Activated naive CD8-positive, alpha-beta T cell treated with anti-CD3 and anti-CD28 coated beads, Interleukin-2, amount 50 U/mL, for 24 hours (primary cell): ENCODE data around the gene ZNF821.

Experiments
- ATAC-seq: fragments of 150-1000 bp; cut with Tn5 transposase; one replicate; pipeline ENCODE4 v1.10.0; 2021
- DNase-seq: peaks from one replicate; pipeline ENCODE4 v3.0.0; 2021
- H3K27ac Mint-ChIP-seq: one replicate; pipeline ENCODE4 v1.8.0; 2021; ENCODE audit warnings: mild to moderate bottlenecking, mixed read lengths
- H3K27me3 Mint-ChIP-seq: one replicate; pipeline ENCODE4 v1.8.0; 2021; ENCODE audit warnings: mixed read lengths
- H3K36me3 Mint-ChIP-seq: one replicate; pipeline ENCODE4 v1.8.0; 2021; ENCODE audit warnings: low read depth, mixed read lengths
- H3K4me1 Mint-ChIP-seq: one replicate; pipeline ENCODE4 v1.8.0; 2021; ENCODE audit warnings: mixed read lengths
- H3K4me3 Mint-ChIP-seq: one replicate; pipeline ENCODE4 v1.8.0; 2021; ENCODE audit warnings: mild to moderate bottlenecking, moderate library complexity, mixed read lengths
- H3K9me3 Mint-ChIP-seq: one replicate; pipeline ENCODE4 v1.8.0; 2021; ENCODE audit warnings: mixed read lengths

ZNF821 gene

DNA sequence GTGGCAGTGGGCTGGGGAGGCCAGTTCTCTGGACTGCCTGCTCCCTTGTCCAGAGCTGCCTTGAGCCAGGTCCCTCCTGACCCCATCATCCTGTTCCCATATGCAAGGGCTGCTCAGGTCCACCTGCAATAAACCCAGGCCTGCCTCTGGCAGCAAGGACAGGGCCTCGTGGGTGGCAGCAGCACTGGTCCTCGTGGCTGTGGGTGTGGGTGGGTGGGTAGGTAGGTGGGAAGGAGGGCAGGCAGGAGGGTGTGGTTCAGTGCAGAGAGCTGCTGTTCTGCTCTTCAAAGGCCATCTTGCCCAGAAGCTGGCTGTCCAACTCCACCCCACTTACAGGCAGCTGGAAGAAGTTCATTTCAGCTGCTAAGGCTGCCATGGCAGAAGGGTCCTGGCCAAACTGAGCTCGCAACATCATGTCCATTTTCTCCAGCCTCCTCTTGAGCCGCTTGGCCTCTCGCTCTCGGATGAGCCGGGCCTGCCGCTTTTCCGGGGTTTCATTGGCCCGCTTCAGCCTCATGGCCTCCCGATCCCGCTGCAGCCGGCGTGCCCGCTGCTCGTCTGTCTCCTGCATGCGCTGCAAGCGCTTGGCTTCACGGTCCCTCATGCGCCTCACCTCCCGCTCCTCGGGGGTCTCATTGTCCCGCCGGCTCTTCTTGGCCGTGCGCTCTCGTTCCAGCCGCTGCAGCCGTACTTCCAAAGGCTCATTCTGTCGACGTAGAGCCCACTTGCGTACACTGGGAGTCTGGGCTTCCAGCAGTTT is 24.0 kb downstream of the ZNF821 start:
- H3K4me3 Mint-ChIP-seq: no peak overlapping the region
- no peaks in the 10 kb centered on the region for H3K9me3 Mint-ChIP-seq
- no peak for DNase-seq
- H3K27me3 Mint-ChIP-seq: no peaks in the 10 kb centered on the region
- H3K36me3 Mint-ChIP-seq: peaks cover 2% of the 10 kb centered on the region
- H3K4me1 Mint-ChIP-seq: peaks cover 24% of the 10 kb centered on the region
- H3K27ac Mint-ChIP-seq: no peak overlapping the region
- no peak for ATAC-seq

DNA sequence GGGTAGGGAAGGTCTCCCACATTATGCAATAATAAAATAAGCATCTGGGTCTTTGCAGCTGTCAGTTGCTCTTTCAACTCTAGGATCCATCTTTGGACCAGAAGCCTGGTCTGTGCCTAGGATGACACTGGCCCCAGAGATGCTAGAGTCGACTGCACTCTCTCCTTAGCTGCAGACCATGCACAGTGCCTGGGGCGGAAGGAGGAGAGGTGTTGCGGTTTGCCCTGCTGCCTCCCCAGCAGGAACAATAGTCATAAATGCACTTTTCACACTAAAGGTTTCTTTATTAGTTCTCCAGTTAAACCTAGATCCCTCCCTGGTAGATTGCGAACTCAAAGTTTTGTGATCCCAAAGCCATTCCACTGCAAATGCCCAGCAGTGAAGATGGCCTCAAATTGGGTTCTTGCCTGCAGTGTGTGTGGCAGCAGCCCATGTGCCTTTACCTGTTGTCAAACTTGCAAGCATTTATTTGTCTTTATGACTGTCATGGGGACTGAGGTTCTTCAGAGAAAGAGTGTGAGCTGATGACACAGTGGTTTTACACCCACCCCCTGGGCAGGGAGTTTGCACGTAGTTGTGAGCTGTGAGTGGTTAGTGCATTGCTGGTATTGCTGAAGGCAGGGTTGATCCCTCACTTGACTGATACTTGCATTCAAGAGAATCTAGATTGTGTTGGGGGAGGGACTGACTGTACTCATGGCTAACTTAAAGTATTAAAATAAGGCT is 27.9 kb downstream of the ZNF821 start:
- Mint-ChIP-seq H3K27ac (peak overlapping the region; percentile 48), H3K36me3 (peaks cover 4% of the 10 kb centered on the region), H3K4me1 (peaks cover 31% of the 10 kb centered on the region), H3K9me3 (no peaks in the 10 kb centered on the region), H3K4me3 (no peak overlapping the region), H3K27me3 (no peaks in the 10 kb centered on the region)
- DNase-seq (no peak), ATAC-seq (peak; percentile 72)

DNA sequence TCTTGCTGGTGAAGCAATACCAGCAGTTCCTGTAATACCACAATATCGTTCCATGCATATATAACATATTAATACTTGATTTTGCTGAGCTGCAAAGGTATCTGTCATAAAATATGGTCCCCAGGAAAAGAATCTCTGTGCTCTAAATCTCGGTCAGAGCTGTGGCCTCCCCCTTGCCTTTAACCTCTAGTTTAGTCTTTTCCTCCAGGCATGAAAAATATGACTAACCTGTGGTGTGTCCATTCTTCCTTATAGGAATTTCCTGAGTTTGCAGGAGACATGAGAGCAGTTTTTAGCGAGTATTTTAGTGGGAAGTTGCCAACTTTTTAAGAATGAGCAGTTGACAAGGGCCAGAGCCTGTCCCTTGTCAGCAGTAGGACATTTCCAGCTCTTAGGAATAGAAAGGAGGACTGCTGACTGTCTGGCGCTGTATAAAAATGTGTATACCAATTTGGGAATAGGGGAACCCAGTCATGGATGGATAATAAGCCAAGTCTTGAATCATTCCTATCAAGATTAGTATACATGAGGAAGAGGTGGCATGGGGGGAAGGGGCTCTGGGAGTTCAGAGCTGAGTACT is 29.5 kb downstream of the ZNF821 start:
- Mint-ChIP-seq H3K27ac (no peak overlapping the region), H3K4me3 (no peak overlapping the region), H3K4me1 (peaks cover 31% of the 10 kb centered on the region)

DNA sequence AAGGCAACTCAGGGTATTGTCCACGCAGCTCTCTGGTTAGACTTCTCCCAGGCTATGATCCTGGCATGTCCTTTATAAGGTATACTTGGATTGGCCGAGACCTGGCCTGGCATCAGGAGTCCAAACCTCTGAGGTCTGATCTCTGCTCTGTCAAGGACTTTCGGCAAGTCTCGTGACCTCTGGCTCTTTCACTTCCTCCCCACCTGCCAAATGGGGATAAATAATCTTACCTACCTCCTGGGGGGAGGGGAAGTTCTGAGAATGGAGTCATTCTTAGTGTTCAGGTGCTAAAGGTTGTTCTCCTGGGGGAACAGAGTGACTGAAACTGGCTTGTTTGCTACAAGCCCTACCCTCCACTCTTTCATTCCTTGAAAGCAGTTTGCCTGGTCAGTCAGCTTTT is 30.6 kb downstream of the ZNF821 start:
- ATAC-seq: no peak
- peaks cover 16% of the 10 kb centered on the region for H3K36me3 Mint-ChIP-seq

More for the DNA sequence above, 29.5 kb downstream of the ZNF821 start:
- Mint-ChIP-seq H3K36me3 (peaks cover 11% of the 10 kb centered on the region), H3K9me3 (no peaks in the 10 kb centered on the region), H3K27me3 (no peaks in the 10 kb centered on the region)
- DNase-seq (no peak), ATAC-seq (no peak)

DNA sequence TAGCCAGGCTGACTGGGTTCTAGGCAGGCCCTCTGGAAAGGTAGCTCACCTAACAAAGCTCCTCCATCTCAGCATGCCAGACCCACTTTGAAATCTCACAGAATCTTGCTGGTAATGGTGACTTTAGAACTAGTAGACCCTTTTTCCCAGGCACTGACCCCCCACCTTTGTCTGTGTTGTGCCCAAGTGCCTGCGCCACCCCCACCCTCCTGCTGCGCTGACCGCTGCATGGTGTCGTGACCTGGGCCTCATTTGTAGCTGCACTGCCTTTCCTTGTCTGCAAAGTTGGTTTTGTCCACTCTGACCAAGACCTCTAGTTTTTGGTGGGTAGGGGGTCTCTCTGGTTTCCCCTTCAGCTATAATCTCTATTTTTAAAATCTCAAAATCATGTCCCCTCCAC is 31.4 kb downstream of the ZNF821 start:
- ATAC-seq (no peak), DNase-seq (no peak)
- H3K4me3 Mint-ChIP-seq: no peak overlapping the region
- H3K27me3 Mint-ChIP-seq: no peaks in the 10 kb centered on the region
- H3K27ac Mint-ChIP-seq: no peak overlapping the region
- H3K4me1 Mint-ChIP-seq: peaks cover 33% of the 10 kb centered on the region
- no peaks in the 10 kb centered on the region for H3K9me3 Mint-ChIP-seq
- H3K36me3 Mint-ChIP-seq: peaks cover 21% of the 10 kb centered on the region

More for the DNA sequence above, 30.6 kb downstream of the ZNF821 start:
- no peaks in the 10 kb centered on the region for H3K27me3 Mint-ChIP-seq
- peaks cover 31% of the 10 kb centered on the region for H3K4me1 Mint-ChIP-seq
- peak overlapping the region; percentile 50 for H3K27ac Mint-ChIP-seq
- H3K9me3 Mint-ChIP-seq: no peaks in the 10 kb centered on the region
- no peak overlapping the region for H3K4me3 Mint-ChIP-seq
- no peak for DNase-seq

DNA sequence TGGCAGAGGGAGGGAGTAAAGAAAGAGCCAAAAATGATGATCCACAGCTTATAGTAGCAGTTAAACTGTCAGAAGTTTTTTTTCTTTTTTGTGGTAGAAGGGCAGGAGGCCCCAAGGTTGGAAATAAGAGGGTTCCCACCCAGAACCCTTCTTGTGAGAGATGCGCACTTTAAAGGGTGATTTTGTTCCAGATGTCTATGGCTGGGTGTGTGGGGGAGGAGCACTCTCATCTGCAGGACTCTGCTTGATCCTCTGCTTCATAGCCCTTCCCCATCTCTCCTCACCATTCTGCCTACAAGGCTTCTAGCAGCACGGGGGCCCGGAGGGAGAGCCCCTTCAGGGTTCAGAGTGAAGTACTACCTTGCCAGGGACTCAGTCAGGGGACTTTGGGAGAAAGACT is 31.8 kb downstream of the ZNF821 start:
- Mint-ChIP-seq H3K4me1 (peaks cover 37% of the 10 kb centered on the region), H3K4me3 (no peak overlapping the region), H3K9me3 (no peaks in the 10 kb centered on the region), H3K36me3 (peaks cover 21% of the 10 kb centered on the region), H3K27me3 (no peaks in the 10 kb centered on the region), H3K27ac (no peak overlapping the region)
- ATAC-seq (no peak), DNase-seq (no peak)

DNA sequence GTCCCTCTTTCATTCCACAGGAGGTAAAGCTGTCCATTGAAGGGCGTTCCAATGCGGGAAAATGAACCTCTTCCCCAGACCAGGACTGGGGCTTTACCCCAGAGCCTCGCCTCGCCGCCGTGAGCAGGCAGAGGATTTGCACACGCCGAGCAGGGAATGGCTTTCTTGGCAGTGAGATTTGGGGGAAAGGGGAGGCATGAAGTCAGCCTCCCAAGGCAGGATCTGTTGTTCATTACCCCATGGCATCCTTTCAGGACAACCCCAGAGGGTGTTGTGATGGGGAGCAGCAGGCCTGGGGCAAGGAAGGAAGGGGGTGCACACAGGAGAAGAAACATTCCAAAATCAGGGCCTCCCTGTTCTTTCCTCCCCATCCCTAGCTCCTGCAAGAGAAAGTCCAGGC is 32.2 kb downstream of the ZNF821 start:
- DNase-seq: no peak
- ATAC-seq: no peak
- Mint-ChIP-seq H3K4me3 (no peak overlapping the region), H3K9me3 (no peaks in the 10 kb centered on the region), H3K36me3 (peaks cover 21% of the 10 kb centered on the region), H3K27ac (no peak overlapping the region), H3K4me1 (peaks cover 41% of the 10 kb centered on the region), H3K27me3 (no peaks in the 10 kb centered on the region)

DNA sequence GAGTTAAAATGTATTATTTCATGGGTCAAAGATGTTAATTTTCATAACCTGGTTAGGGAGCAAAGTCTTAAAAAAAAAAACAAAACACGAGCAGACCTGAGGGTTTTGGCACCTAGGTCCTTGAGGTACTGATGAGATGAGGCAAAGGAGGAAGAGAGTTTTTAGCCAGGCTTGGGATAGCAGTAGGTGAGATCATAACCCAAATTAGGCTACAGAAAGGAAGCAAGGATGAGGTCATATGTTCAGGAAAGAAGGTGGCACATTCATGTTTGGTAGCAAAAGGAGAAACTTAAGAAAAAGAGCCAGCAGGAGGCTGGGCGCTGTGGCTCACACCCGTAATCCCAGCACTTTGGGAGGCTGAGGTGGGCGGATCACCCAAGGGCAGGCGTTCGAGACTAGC is 35.4 kb downstream of the ZNF821 start:
- H3K27ac Mint-ChIP-seq: no peak overlapping the region
- H3K36me3 Mint-ChIP-seq: peaks cover 19% of the 10 kb centered on the region
- H3K9me3 Mint-ChIP-seq: no peaks in the 10 kb centered on the region
- DNase-seq (no peak), ATAC-seq (no peak)
- no peaks in the 10 kb centered on the region for H3K27me3 Mint-ChIP-seq
- peaks cover 32% of the 10 kb centered on the region for H3K4me1 Mint-ChIP-seq
- H3K4me3 Mint-ChIP-seq: no peak overlapping the region

DNA sequence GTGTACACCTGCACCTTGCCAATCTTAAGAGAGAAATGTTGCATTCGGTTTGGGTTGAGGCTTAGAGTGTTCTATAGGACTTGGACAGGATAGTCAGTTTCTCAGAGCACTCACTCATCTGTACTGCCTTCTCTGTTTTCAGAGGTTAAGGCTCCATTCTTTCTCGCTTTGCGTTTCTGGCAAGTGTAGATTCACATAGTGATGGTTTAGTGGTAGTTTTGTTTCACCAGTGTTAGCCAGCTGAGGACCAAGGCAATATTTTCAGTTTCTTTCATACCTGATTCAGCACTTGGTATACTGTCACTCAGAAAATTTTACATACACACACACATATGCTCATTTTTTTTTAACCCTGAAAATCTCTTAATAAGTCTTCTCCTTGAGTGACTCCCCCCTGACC is 36.9 kb downstream of the ZNF821 start:
- H3K4me1 Mint-ChIP-seq: peaks cover 30% of the 10 kb centered on the region
- H3K4me3 Mint-ChIP-seq: peak overlapping the region; percentile 90
- no peaks in the 10 kb centered on the region for H3K9me3 Mint-ChIP-seq
- DNase-seq (no peak), ATAC-seq (no peak)
- peaks cover 19% of the 10 kb centered on the region for H3K36me3 Mint-ChIP-seq
- H3K27ac Mint-ChIP-seq: peak overlapping the region; percentile 74
- no peaks in the 10 kb centered on the region for H3K27me3 Mint-ChIP-seq

DNA sequence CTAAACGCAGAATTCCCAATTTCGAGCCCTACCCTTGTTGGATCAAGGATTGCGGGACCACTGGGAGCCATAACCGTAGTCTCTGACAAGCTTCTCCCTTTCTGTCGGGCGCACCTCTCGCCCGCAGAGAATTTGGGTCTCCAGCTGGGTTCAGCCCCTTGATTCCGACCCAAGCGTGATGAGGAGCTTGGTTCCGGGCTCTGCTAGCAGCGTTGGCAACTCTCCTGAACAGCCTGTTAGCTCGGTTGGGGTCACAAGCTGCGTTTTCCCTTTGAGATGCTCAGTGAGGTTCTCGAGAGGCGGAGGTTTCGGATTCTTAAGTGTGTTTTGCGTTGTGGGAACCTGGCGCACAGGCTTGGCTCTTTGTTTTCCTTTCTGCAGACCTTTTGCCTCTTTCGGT is 37.6 kb downstream of the ZNF821 start:
- peaks cover 33% of the 10 kb centered on the region for H3K4me1 Mint-ChIP-seq
- DNase-seq (peak; percentile 9), ATAC-seq (no peak)
- peak overlapping the region; percentile 74 for H3K27ac Mint-ChIP-seq
- H3K27me3 Mint-ChIP-seq: no peaks in the 10 kb centered on the region
- peak overlapping the region; percentile 90 for H3K4me3 Mint-ChIP-seq
- peaks cover 19% of the 10 kb centered on the region for H3K36me3 Mint-ChIP-seq
- no peaks in the 10 kb centered on the region for H3K9me3 Mint-ChIP-seq

DNA sequence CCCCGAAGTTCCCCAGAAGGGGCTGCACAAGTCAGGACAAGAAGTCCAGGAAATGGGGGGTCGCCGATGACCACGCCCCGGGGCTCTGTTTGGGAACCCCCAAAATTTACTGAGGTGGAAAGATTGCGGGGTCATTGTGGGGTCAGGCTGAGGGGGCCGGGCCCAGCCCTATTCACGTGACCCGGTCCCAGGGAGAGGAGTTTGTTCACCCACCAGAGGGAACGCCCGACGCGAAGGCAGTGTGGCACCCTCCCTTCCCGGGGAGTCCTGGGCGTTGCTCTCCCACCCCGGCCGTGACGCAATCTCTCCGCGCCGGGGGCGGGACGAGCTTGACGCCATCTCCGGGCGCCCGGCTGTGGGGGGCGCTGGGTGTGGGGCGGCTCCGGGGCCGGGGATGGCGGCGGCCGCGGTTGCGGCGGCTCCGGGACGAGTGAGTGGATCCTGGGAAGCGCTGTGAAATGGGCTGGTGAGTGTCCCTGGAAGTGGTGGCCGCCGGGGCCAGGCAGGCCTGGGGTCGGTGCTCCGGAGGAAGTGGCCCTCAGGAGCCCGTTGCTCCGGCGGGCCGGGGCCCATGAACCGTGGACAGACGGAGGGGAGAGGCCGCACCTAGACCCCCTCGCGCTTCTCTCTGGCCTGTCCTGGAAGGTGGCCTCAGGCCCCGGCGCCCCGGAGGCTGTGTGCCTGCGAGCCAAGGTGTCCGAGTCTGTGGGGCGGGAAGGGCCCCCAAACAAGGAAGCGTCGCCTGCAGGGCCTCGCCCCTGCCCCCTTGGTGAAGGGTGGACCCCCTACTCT is 38.1 kb downstream of the ZNF821 start, which contains the start of gene ATXN1L:
Gene ATXN1L, plus strand, starts transcription at position 338 of the 792 bp plus-strand sequence. CDS start 3,765 bp downstream, outside the sequence.
- Mint-ChIP-seq H3K4me1 (peaks cover 33% of the 10 kb centered on the region), H3K9me3 (no peaks in the 10 kb centered on the region), H3K27me3 (no peaks in the 10 kb centered on the region), H3K36me3 (peaks cover 17% of the 10 kb centered on the region), H3K4me3 (peak within 1 kb of the TSS; percentile 90), H3K27ac (peak within 1 kb of the TSS; percentile 94)
- ATAC-seq (peak; percentile 96), DNase-seq (peak; percentile 96)

DNA sequence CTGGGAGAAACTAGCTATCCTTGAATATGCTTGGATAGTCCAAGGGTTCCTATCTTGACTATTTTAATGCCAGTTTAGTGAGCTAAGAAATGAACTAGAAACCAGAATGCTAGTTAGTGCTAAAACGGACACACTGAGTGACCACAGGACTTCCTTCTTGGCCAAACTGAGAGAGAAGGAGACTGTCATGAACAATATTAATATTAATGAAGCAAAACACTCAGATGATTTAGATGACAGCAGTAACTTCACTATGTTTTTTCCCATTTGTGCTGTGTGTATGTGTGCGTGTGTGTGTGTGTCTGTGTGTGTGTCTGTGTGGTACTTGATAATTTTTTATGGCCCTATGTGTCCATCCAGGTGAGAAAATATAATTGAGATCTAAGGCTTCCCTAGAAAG is 40.4 kb downstream of the ZNF821 start:
- ATAC-seq (no peak), DNase-seq (no peak)
- no peak overlapping the region for H3K27ac Mint-ChIP-seq
- H3K9me3 Mint-ChIP-seq: no peaks in the 10 kb centered on the region
- no peaks in the 10 kb centered on the region for H3K27me3 Mint-ChIP-seq
- peaks cover 6% of the 10 kb centered on the region for H3K36me3 Mint-ChIP-seq
- H3K4me3 Mint-ChIP-seq: no peak overlapping the region
- H3K4me1 Mint-ChIP-seq: peaks cover 33% of the 10 kb centered on the region

DNA sequence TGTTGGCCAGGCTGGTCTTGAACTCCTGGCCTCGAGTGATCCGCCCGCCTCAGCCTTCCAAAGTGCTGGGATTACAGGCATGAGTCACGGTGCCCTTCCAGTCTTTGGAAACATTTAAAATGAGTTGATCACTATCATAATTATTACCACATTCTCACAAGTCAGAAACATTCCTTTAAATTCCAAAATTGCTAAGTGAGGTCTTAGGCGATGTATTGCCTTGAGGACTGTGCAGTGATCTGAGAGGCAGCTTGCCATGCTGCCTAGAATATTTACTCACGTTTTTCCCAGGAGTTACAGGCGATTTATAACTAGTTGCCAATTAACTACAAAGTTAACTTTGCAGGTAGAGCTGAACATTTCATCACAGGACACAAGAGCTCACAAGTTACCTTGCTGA is 43.9 kb downstream of the ZNF821 start:
- no peak overlapping the region for H3K27ac Mint-ChIP-seq
- ATAC-seq: no peak

DNA sequence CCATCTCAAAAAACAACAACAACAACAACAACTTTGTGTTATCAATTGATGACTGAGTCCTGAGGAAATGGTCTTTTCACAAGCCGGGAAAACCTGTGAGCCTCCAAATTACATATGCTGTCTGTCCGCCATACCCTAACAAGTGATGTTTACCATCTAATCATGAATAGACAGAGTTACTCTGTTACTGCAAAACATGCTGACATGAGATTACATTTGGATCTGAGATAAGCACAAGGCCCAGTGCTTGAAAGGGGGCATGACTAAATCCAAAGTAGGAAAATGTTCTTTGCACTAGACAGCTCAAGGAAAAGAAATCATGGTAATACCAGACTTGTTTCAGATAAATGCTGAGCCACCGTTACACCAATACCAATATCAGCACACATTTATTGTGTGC is 46.8 kb downstream of the ZNF821 start:
- no peaks in the 10 kb centered on the region for H3K9me3 Mint-ChIP-seq
- H3K36me3 Mint-ChIP-seq: no peaks in the 10 kb centered on the region
- H3K4me1 Mint-ChIP-seq: peaks cover 4% of the 10 kb centered on the region
- no peak for DNase-seq
- H3K27ac Mint-ChIP-seq: no peak overlapping the region
- no peak overlapping the region for H3K4me3 Mint-ChIP-seq
- no peaks in the 10 kb centered on the region for H3K27me3 Mint-ChIP-seq
- ATAC-seq: no peak

More for the DNA sequence above, 43.9 kb downstream of the ZNF821 start:
- Mint-ChIP-seq H3K4me3 (no peak overlapping the region), H3K27me3 (no peaks in the 10 kb centered on the region), H3K4me1 (peaks cover 14% of the 10 kb centered on the region), H3K9me3 (no peaks in the 10 kb centered on the region), H3K36me3 (no peaks in the 10 kb centered on the region)
- DNase-seq: no peak
